HL-60/S4 (cell line): Measurements from ENCODE around the gene ZDHHC14.
"Not testable (repeated sequence)": the region's sequence is repeated elsewhere in the genome, so short reads cannot be mapped to it uniquely, and the experiment has no call there.

Source experiments
- in situ Hi-C: fragments of 300-500 bp; cut with MboI; formaldehyde crosslinking; loops from 2 replicates; pipeline ENCODE4 v1.14.3; 2022; ENCODE audit warnings: low sequenced_read_pairs

The ZDHHC14 gene

GRCh38 chr6:157380779-157381561 is at the start of gene ZDHHC14:
Gene ZDHHC14, plus strand, starts transcription at chr6:157381190.
- in situ Hi-C loops: no loop called here

GRCh38 chr6:157332813-157333212 is 48.2 kb upstream of the ZDHHC14 start:
- in situ Hi-C loops: no loop called here

GRCh38 chr6:157333537-157333936 is 47.5 kb upstream of the ZDHHC14 start:
- in situ Hi-C loops: no loop called here

- in situ Hi-C loops: no loop called here
Observed at GRCh38 chr6:157333956-157334355, 47.0 kb upstream of the ZDHHC14 start.

- in situ Hi-C loops: no loop called here
Observed at GRCh38 chr6:157335829-157336228, 45.2 kb upstream of the ZDHHC14 start.

GRCh38 chr6:157337276-157337675 is 43.7 kb upstream of the ZDHHC14 start:
- in situ Hi-C loops: not testable (repeated sequence)

GRCh38 chr6:157337751-157338150 is 43.2 kb upstream of the ZDHHC14 start:
- in situ Hi-C loops: no loop called here

- in situ Hi-C loops: no loop called here
Observed at GRCh38 chr6:157339432-157339831, 41.6 kb upstream of the ZDHHC14 start.

- in situ Hi-C loops: no loop called here
Observed at GRCh38 chr6:157343732-157344131, 37.3 kb upstream of the ZDHHC14 start.

- in situ Hi-C loops: no loop called here
Observed at GRCh38 chr6:157346373-157346772, 34.6 kb upstream of the ZDHHC14 start.

- in situ Hi-C loops: no loop called here
Observed at GRCh38 chr6:157358287-157358686, 22.7 kb upstream of the ZDHHC14 start.

GRCh38 chr6:157361886-157362285 is 19.1 kb upstream of the ZDHHC14 start:
- in situ Hi-C loops: no loop called here

GRCh38 chr6:157364705-157365104 is 16.3 kb upstream of the ZDHHC14 start:
- in situ Hi-C loops: no loop called here

GRCh38 chr6:157366648-157367047 is 14.3 kb upstream of the ZDHHC14 start:
- in situ Hi-C loops: no loop called here

- in situ Hi-C loops: no loop called here
Observed at GRCh38 chr6:157368359-157369049, 12.5 kb upstream of the ZDHHC14 start.

GRCh38 chr6:157370755-157371154 is 10.2 kb upstream of the ZDHHC14 start:
- in situ Hi-C loops: no loop called here

GRCh38 chr6:157372501-157373280 is 8.3 kb upstream of the ZDHHC14 start:
- in situ Hi-C loops: no loop called here

- in situ Hi-C loops: no loop called here
Observed at GRCh38 chr6:157374889-157375443, 6.0 kb upstream of the ZDHHC14 start.

GRCh38 chr6:157376241-157376640 is 4.7 kb upstream of the ZDHHC14 start:
- in situ Hi-C loops: no loop called here

- in situ Hi-C loops: no loop called here
Observed at GRCh38 chr6:157376706-157377230, 4.2 kb upstream of the ZDHHC14 start.
